CD14-positive monocyte (primary cell): ENCODE measurements around the gene SUFU. TPM values are rescaled to one million over a fixed set of nuclear protein-coding genes. Genes with fewer than 3 reads are reported as not detected.
A peak's percentile ranks its signal among the peaks of the same experiment; 100 is the strongest.

Source experiments
- DNase-seq, 3 donors: peaks; one replicate each; pipeline ENCODE4 v3.0.0-alpha.2; 2011 to 2022
- H2AFZ ChIP-seq: 2 replicates; pipeline ENCODE4 v1.6.0; 2012; ENCODE audit warnings: mild to moderate bottlenecking, low read depth, low read length, inconsistent platforms; ENCODE audit not compliant: insufficient read depth, poor library complexity, severe bottlenecking
- H3K27ac ChIP-seq, 2 donors: 1 replicate in 1 of 2; 2 replicates in 1 of 2; pipeline ENCODE4 v1.5.1; 2012 to 2013; ENCODE audit warnings: low read length in 2 of 2, control low read depth in 1 of 2, inconsistent platforms in 1 of 2, low read depth in 1 of 2, mild to moderate bottlenecking in 1 of 2
- H3K27me3 ChIP-seq, 2 donors: one replicate each; pipeline versions ENCODE4 v1.6.0 to v1.6.1; 2011 to 2013; ENCODE audit warnings: low read length in 2 of 2; ENCODE audit not compliant: control insufficient read depth in 2 of 2, insufficient read depth in 2 of 2
- H3K36me3 ChIP-seq, 2 donors: replicated peaks in 1 of 2; 1 replicate in 1 of 2; 2 replicates in 1 of 2; pipeline versions ENCODE4 v1.5.1 to v1.6.1; 2012 to 2013; ENCODE audit warnings: low read length in 2 of 2, control low read depth in 1 of 2, inconsistent platforms in 1 of 2, mild to moderate bottlenecking in 1 of 2; ENCODE audit not compliant: insufficient read depth in 2 of 2, control insufficient read depth in 1 of 2
- H3K4me1 ChIP-seq, 2 donors: 1 replicate in 1 of 2; 2 replicates in 1 of 2; pipeline versions ENCODE4 v1.5.1 to v1.6.1; 2012 to 2013; ENCODE audit warnings: low read length in 2 of 2, control low read depth in 1 of 2, inconsistent platforms in 1 of 2, mild to moderate bottlenecking in 1 of 2, moderate library complexity in 1 of 2; ENCODE audit not compliant: insufficient read depth in 2 of 2, control insufficient read depth in 1 of 2
- H3K4me2 ChIP-seq: replicated peaks from 2 replicates; pipeline ENCODE3; 2012; ENCODE audit warnings: low read length, moderate library complexity, mild to moderate bottlenecking; ENCODE audit not compliant: poor library complexity, severe bottlenecking; ENCODE audit errors: extremely low read depth
- H3K4me3 ChIP-seq, 3 experiments: fragments of 200-600 bp in 1 of 3; sonication (generic) in 1 of 3; replicated peaks in 1 of 3; 1 replicate in 2 of 3; 2 replicates in 1 of 3; pipeline ENCODE4 v1.5.1; 2011 to 2013; ENCODE audit warnings: low read length in 3 of 3, mild to moderate bottlenecking in 3 of 3, control low read depth in 2 of 3, low read depth in 2 of 3, inconsistent platforms in 1 of 3, moderate library complexity in 1 of 3
- H3K79me2 ChIP-seq: 2 replicates; pipeline ENCODE4 v1.6.0; 2012; ENCODE audit warnings: mild to moderate bottlenecking, control low read depth, inconsistent platforms, low read length, moderate library complexity; ENCODE audit not compliant: insufficient read depth
- H3K9ac ChIP-seq: 2 replicates; pipeline ENCODE4 v1.6.0; 2017; ENCODE audit warnings: low read length, mild to moderate bottlenecking; ENCODE audit not compliant: insufficient read depth, poor library complexity, severe bottlenecking
- H3K9me3 ChIP-seq, 2 donors: replicated peaks in 1 of 2; 1 replicate in 1 of 2; 2 replicates in 1 of 2; pipeline versions ENCODE4 v1.5.1 to v1.6.1; 2012 to 2013; ENCODE audit warnings: low read length in 2 of 2, control low read depth in 1 of 2; ENCODE audit not compliant: control insufficient read depth in 1 of 2, insufficient read depth in 1 of 2
- H4K20me1 ChIP-seq: 2 replicates; pipeline ENCODE4 v1.6.0; 2012; ENCODE audit warnings: mild to moderate bottlenecking, low read length, control low read depth, moderate library complexity; ENCODE audit not compliant: insufficient read depth
- H3K27ac Mint-ChIP-seq, 7 donors: one replicate each; pipeline ENCODE4 v1.8.0; 2020; ENCODE audit warnings: mild to moderate bottlenecking in 7 of 7, mixed read lengths in 7 of 7, moderate library complexity in 6 of 7, inconsistent platforms in 2 of 7
- H3K27me3 Mint-ChIP-seq, 3 donors: one replicate each; pipeline ENCODE4 v1.8.0; 2021 to 2022; ENCODE audit warnings: low read depth in 3 of 3, mild to moderate bottlenecking in 3 of 3, mixed read lengths in 3 of 3, moderate library complexity in 3 of 3, inconsistent platforms in 1 of 3
- H3K36me3 Mint-ChIP-seq, 2 donors: one replicate each; pipeline ENCODE4 v1.8.0; 2020; ENCODE audit warnings: mixed read lengths in 2 of 2, inconsistent platforms in 1 of 2, mild to moderate bottlenecking in 1 of 2
- H3K4me1 Mint-ChIP-seq: one replicate; pipeline ENCODE4 v1.8.0; 2020; ENCODE audit warnings: mild to moderate bottlenecking, mixed read lengths
- H3K4me3 Mint-ChIP-seq, 2 donors: one replicate each; pipeline ENCODE4 v1.8.0; 2020; ENCODE audit warnings: mild to moderate bottlenecking in 2 of 2, mixed read lengths in 2 of 2, moderate library complexity in 1 of 2
- H3K9me3 Mint-ChIP-seq, 7 donors: one replicate each; pipeline ENCODE4 v1.8.0; 2020 to 2022; ENCODE audit warnings: mixed read lengths in 7 of 7, mild to moderate bottlenecking in 6 of 7, moderate library complexity in 6 of 7, inconsistent platforms in 2 of 7
- CTCF ChIP-seq: fragments of 200-600 bp; IDR thresholded peaks from one replicate; pipeline ENCODE4 v1.8.0; 2022; ENCODE audit warnings: antibody characterized with exemption, mild to moderate bottlenecking
- WGBS: methylation state at CpG from one replicate; pipeline ENCODE4 v1.1.5; 2013; ENCODE audit warnings: missing lambda C conversion rate; ENCODE audit not compliant: insufficient coverage; 5-methylcytosine and 5-hydroxymethylcytosine counted together
- intact Hi-C, 2 donors: fragments of 100-400 bp; cut with micrococcal nuclease; formaldehyde crosslinking; loops; one replicate each; pipeline versions ENCODE4 v1.15.0 to v1.15.1; 2023
- polyA plus RNA-seq, 3 donors: library from polyadenylated mRNA; depleted of rRNA in 1 of 3; unstranded in 2 of 3; stranded (reverse) in 1 of 3; fragments of 300-500 nt in 2 of 3; fragments of >200 nt in 1 of 3; fragmentation: Illumina TruSeq in 2 of 3; gene quantifications; 1 replicate in 2 of 3; 2 replicates in 1 of 3; pipeline ENCODE4 v1.2.3, GENCODE V29; 2012 to 2021

The SUFU gene
- polyA plus RNA-seq, 3 donors = 3.2 to 10.0 (median 5.7) TPM

GRCh38 chr10:102473445-102474331, 30.1 kb upstream of the SUFU start:
- 79% methylated on average over 24 of the region's 27 CpGs for WGBS
- no peaks in the 10 kb centered on the region for H3K27me3 ChIP-seq
- H3K27me3 Mint-ChIP-seq = peaks cover 0 to 3% (median 2%) of the 10 kb centered on the region in 3 donors
- H3K4me2 ChIP-seq = no peak overlapping the region
- H3K9ac ChIP-seq = no peak overlapping the region
- peaks cover 16 to 20% of the 10 kb centered on the region in 2 donors for H3K4me1 ChIP-seq
- H3K79me2 ChIP-seq = no peaks in the 10 kb centered on the region
- H3K36me3 ChIP-seq = peaks cover 2 to 26% of the 10 kb centered on the region in 2 donors
- no peak overlapping the region for H3K4me3 Mint-ChIP-seq
- H3K4me3 ChIP-seq = no peak overlapping the region
- H3K27ac Mint-ChIP-seq = peak overlapping the region in 1 of 7 donors; percentile 51
- intact Hi-C loops = loop anchor here in 1 of 2 donors (10.0 kb wide), 1 partner anchor 79 kb away; the partner anchor contains the start of gene NFKB2
- H2AFZ ChIP-seq = no peak overlapping the region
- no peaks in the 10 kb centered on the region for H3K9me3 ChIP-seq
- peaks cover 33 to 44% of the 10 kb centered on the region in 2 donors for H3K36me3 Mint-ChIP-seq
- no peak for TF ChIP-seq CTCF
- no peak overlapping the region for H3K27ac ChIP-seq
- H3K9me3 Mint-ChIP-seq = no peaks in the 10 kb centered on the region
- H3K4me1 Mint-ChIP-seq = peaks cover 21% of the 10 kb centered on the region
- peak in 1 of 3 donors; percentile 2 for DNase-seq
- no peaks in the 10 kb centered on the region for H4K20me1 ChIP-seq

DNA sequence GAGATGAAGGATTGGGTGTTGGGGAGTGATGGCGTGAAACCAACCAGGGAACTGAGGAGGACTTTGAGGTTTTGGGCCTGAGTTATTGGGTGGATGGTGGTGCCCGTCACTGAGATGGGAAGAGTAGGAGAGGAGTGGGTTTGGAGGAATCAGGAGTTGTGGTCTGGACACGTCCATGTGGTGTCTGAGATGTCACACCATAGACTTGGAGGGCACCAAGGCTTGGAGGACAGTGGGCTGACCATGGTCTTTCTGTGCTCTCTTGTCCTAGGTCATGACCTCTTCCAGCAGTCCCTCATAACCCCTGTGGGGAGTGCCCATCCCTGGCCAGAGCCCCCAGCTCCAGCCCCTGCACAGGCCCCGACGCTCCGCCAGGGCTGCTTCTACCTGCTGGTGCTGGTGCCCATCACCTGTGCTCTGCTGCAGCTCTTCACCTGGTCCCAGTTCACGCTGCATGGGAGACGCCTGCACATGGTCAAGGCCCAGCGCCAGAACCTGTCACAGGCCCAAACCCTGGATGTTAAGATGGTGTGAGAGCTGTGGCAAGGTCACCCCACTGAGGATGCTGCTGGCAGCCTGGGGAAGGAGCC, 28.2 kb upstream of the SUFU start:
- peak overlapping the region in 2 of 7 donors; percentile 26 to 28 for H3K27ac Mint-ChIP-seq
- no peaks in the 10 kb centered on the region for H3K79me2 ChIP-seq
- no peak overlapping the region for H3K27ac ChIP-seq
- peaks cover 16 to 40% of the 10 kb centered on the region in 2 donors for H3K36me3 ChIP-seq
- WGBS = 95% methylated on average over 8 of the region's 9 CpGs
- peaks cover 46 to 56% of the 10 kb centered on the region in 2 donors for H3K36me3 Mint-ChIP-seq
- no peaks in the 10 kb centered on the region for H3K9me3 Mint-ChIP-seq
- intact Hi-C loops = loop anchor here in 1 of 2 donors (5.0 to 10.0 kb wide), 2 partner anchors 38 to 81 kb away; partner anchors contain the start of gene NFKB2
- no peaks in the 10 kb centered on the region for H3K27me3 ChIP-seq
- no peak overlapping the region for H3K9ac ChIP-seq
- H3K4me1 ChIP-seq = peaks cover 0 to 7% of the 10 kb centered on the region in 2 donors
- H3K4me2 ChIP-seq = no peak overlapping the region
- H4K20me1 ChIP-seq = peaks cover 9% of the 10 kb centered on the region
- H2AFZ ChIP-seq = no peak overlapping the region
- no peak for TF ChIP-seq CTCF
- H3K4me3 ChIP-seq = no peak overlapping the region
- DNase-seq = peak in 1 of 3 donors; percentile 2
- no peak overlapping the region for H3K4me3 Mint-ChIP-seq
- peaks cover 12% of the 10 kb centered on the region for H3K4me1 Mint-ChIP-seq
- H3K9me3 ChIP-seq = no peaks in the 10 kb centered on the region
- H3K27me3 Mint-ChIP-seq = no peaks in the 10 kb centered on the region
